ENCODE results near the gene PDE4D.

Gene PDE4D

GRCh38 chr5:59838989-59839388 lies 54.5 kb downstream of the PDE4D start:
- no peak for DNase-seq (ENCODE audit: low spot score)

GRCh38 chr5:59838067-59838466 lies 55.5 kb downstream of the PDE4D start:
- no peak for DNase-seq (ENCODE audit: low spot score)

- DNase-seq (ENCODE audit: low spot score): no peak
Measured at GRCh38 chr5:59837071-59837470, 56.5 kb downstream of the PDE4D start.

GRCh38 chr5:59835800-59836199 lies 57.7 kb downstream of the PDE4D start:
- DNase-seq (ENCODE audit: low spot score): no peak

GRCh38 chr5:59833448-59833847 lies 60.1 kb downstream of the PDE4D start:
- no peak for DNase-seq (ENCODE audit: low spot score)

- DNase-seq (ENCODE audit: low spot score): no peak
Measured at GRCh38 chr5:59832577-59833301, 60.8 kb downstream of the PDE4D start.

GRCh38 chr5:59831326-59832010 lies 62.1 kb downstream of the PDE4D start:
- no peak for DNase-seq (ENCODE audit: low spot score)

- no peak for DNase-seq (ENCODE audit: low spot score)
Measured at GRCh38 chr5:59830536-59831200, 62.9 kb downstream of the PDE4D start.

GRCh38 chr5:59829922-59830321 lies 63.6 kb downstream of the PDE4D start:
- no peak for DNase-seq (ENCODE audit: low spot score)

- no peak for DNase-seq (ENCODE audit: low spot score)
Measured at GRCh38 chr5:59829386-59829785, 64.1 kb downstream of the PDE4D start.

GRCh38 chr5:59828623-59829022 lies 64.9 kb downstream of the PDE4D start:
- no peak for DNase-seq (ENCODE audit: low spot score)

GRCh38 chr5:59826996-59827395 lies 66.5 kb downstream of the PDE4D start:
- no peak for DNase-seq (ENCODE audit: low spot score)

- DNase-seq (ENCODE audit: low spot score): no peak
Measured at GRCh38 chr5:59823420-59823819, 70.1 kb downstream of the PDE4D start.

GRCh38 chr5:59819806-59820205 lies 73.7 kb downstream of the PDE4D start:
- DNase-seq (ENCODE audit: low spot score): no peak

GRCh38 chr5:59817536-59817935 lies 76.0 kb downstream of the PDE4D start:
- DNase-seq (ENCODE audit: low spot score): no peak

- no peak for DNase-seq (ENCODE audit: low spot score)
Measured at GRCh38 chr5:59816654-59817300, 76.7 kb downstream of the PDE4D start.

GRCh38 chr5:59814537-59814872 lies 79.0 kb downstream of the PDE4D start:
- DNase-seq (ENCODE audit: low spot score): no peak

- DNase-seq (ENCODE audit: low spot score): peak; percentile 79
Measured at GRCh38 chr5:59813761-59814536, 79.6 kb downstream of the PDE4D start.

GRCh38 chr5:59810041-59810440 lies 83.5 kb downstream of the PDE4D start:
- DNase-seq (ENCODE audit: low spot score): peak; percentile 51

GRCh38 chr5:59807806-59808205 lies 85.7 kb downstream of the PDE4D start:
- DNase-seq (ENCODE audit: low spot score): no peak

GRCh38 chr5:59800347-59800893 lies 93.1 kb downstream of the PDE4D start:
- DNase-seq (ENCODE audit: low spot score): no peak

Data from kidney capillary endothelial cell (primary cell).